GM12878 (cell line): Measurements from ENCODE around the gene SNRNP25. TPM values are rescaled to one million over a fixed set of nuclear protein-coding genes. Genes with fewer than 3 reads are reported as not detected.

Experiments used
- CBFB ChIP-seq: IDR thresholded peaks from 2 replicates; pipeline ENCODE4 v1.6.1; 2016; ENCODE audit warnings: antibody characterized with exemption, low read depth
- CHD2 ChIP-seq: IDR thresholded peaks from 2 replicates; pipeline ENCODE4 v1.6.1; 2011; ENCODE audit warnings: low read depth, low read length, improper control_type of control experiment, borderline replicate concordance
- EED ChIP-seq: sonication (generic); IDR thresholded peaks from 2 replicates; pipeline ENCODE4 v1.6.1; 2016; ENCODE audit warnings: antibody characterized with exemption, low read depth
- LARP7 ChIP-seq: fragments of 450-650 bp; IDR thresholded peaks from 2 replicates; pipeline ENCODE4 v1.6.1; 2017; ENCODE audit warnings: mild to moderate bottlenecking
- NFIC ChIP-seq: IDR thresholded peaks from 2 replicates; pipeline ENCODE4 v1.6.1; 2012; ENCODE audit warnings: low read depth, mild to moderate bottlenecking, inconsistent platforms, low read length, moderate library complexity
- NFXL1 ChIP-seq: fragments of 450-650 bp; IDR thresholded peaks from 2 replicates; pipeline ENCODE4 v1.6.1; 2017; ENCODE audit warnings: antibody characterized with exemption, mild to moderate bottlenecking, borderline replicate concordance
- POLR2A ChIP-seq: IDR thresholded peaks from 2 replicates; pipeline ENCODE4 v1.6.1; 2011; ENCODE audit warnings: low read depth, mild to moderate bottlenecking, low read length
- POU2F2 ChIP-seq: IDR thresholded peaks from 3 replicates; pipeline ENCODE4 v1.6.1; 2011; ENCODE audit warnings: low read depth, mild to moderate bottlenecking, low read length, borderline replicate concordance
- RAD21 ChIP-seq: IDR thresholded peaks from 2 replicates; pipeline ENCODE4 v1.6.1; 2011; ENCODE audit warnings: mild to moderate bottlenecking, low read depth, low read length, moderate library complexity; ENCODE audit not compliant: insufficient read depth
- RBBP5 ChIP-seq: fragments of 200-600 bp; sonication (generic); conservative IDR thresholded peaks from 2 replicates; pipeline ENCODE4 v1.6.1; 2016
- SMARCA5 ChIP-seq: fragments of 450-650 bp; IDR thresholded peaks from 2 replicates; pipeline ENCODE4 v1.6.1; 2017; ENCODE audit warnings: mild to moderate bottlenecking
- SMC3 ChIP-seq: IDR thresholded peaks from 2 replicates; pipeline ENCODE4 v1.6.1; 2011; ENCODE audit warnings: low read length, improper control_type of control experiment, borderline replicate concordance
- SREBF2 ChIP-seq: IDR thresholded peaks from 2 replicates; pipeline ENCODE4 v1.6.1; 2012; ENCODE audit warnings: mild to moderate bottlenecking, low read length
- SRF ChIP-seq, 2 experiments: IDR thresholded peaks; 2 replicates each; pipeline ENCODE4 v1.6.1; 2011; ENCODE audit warnings: low read depth in 2 of 2, low read length in 2 of 2, mild to moderate bottlenecking in 1 of 2, moderate library complexity in 1 of 2
- SUPT20H ChIP-seq: IDR thresholded peaks from 2 replicates; pipeline ENCODE4 v1.6.1; 2011; ENCODE audit warnings: low read depth, mild to moderate bottlenecking, low read length, moderate library complexity, borderline replicate concordance; ENCODE audit not compliant: control insufficient read depth
- TCF7 ChIP-seq: IDR thresholded peaks from 2 replicates; pipeline ENCODE4 v1.6.1; 2014; ENCODE audit warnings: antibody characterized with exemption, borderline replicate concordance
- YY1 ChIP-seq: IDR thresholded peaks from 2 replicates; pipeline ENCODE4 v1.6.1; 2011; ENCODE audit warnings: low read depth, mild to moderate bottlenecking, low read length
- ZNF207 ChIP-seq: fragments of 450-650 bp; IDR thresholded peaks from 2 replicates; pipeline ENCODE4 v1.6.1; 2014; ENCODE audit warnings: antibody characterized with exemption, mild to moderate bottlenecking, borderline replicate concordance
- polyA plus RNA-seq, 11 experiments: library from polyadenylated mRNA; depleted of rRNA in 4 of 11; unstranded in 6 of 11; stranded (reverse) in 5 of 11; fragments of >200 nt; fragmentation: Nextera tagmentation in 4 of 11; fragmentation: Illumina TruSeq in 1 of 11; extraction: Ambion mirVana in 4 of 11; extraction: Trizol in 1 of 11; gene quantifications; 1 replicate in 1 of 11; 2 replicates in 10 of 11; pipeline versions ENCODE4 v1.2.1 to v1.2.3, GENCODE V29; 2011 to 2016; ENCODE audit warnings: inconsistent platforms in 2 of 11, missing spikeins in 2 of 11, low read depth in 1 of 11
- total RNA-seq, 4 experiments: library from RNA; depleted of rRNA in 3 of 4; stranded (reverse); fragments of >200 nt in 3 of 4; fragmentation: Illumina TruSeq in 1 of 4; extraction: Trizol in 1 of 4; gene quantifications; 2 replicates each; pipeline versions ENCODE4 v1.2.1 to v1.2.3, GENCODE V29; 2013 to 2021
- TF ChIP-seq, protein P1 (sequence below): fragments of 450-650 bp; IDR thresholded peaks from 2 replicates; pipeline ENCODE4 v1.6.1; 2016; ENCODE audit warnings: mild to moderate bottlenecking
- TF ChIP-seq, protein P2 (sequence below): IDR thresholded peaks from 2 replicates; pipeline ENCODE4 v1.6.1; 2011; ENCODE audit warnings: mild to moderate bottlenecking, low read depth, low read length, moderate library complexity; ENCODE audit not compliant: insufficient replicate concordance
- TF ChIP-seq, protein P3 (sequence below): IDR thresholded peaks from 2 replicates; pipeline ENCODE4 v1.6.1; 2011; ENCODE audit warnings: borderline replicate concordance, low read depth, mild to moderate bottlenecking, moderate library complexity, mixed read lengths, low read length; ENCODE audit not compliant: insufficient read depth; ENCODE audit errors: extremely low read length
- TF ChIP-seq, protein P4 (sequence below): fragments of 450-650 bp; IDR thresholded peaks from 2 replicates; pipeline ENCODE4 v1.6.1; 2017; ENCODE audit warnings: mild to moderate bottlenecking
- TF ChIP-seq, protein P5 (sequence below): fragments of 450-650 bp; formaldehyde crosslinking; IDR thresholded peaks from 2 replicates; pipeline ENCODE4 v1.5.0; 2022; ENCODE audit warnings: mild to moderate bottlenecking, missing genetic modification characterization

Gene SNRNP25
- total and polyA plus RNA-seq, 10 of the 15 experiments (the other 5 are each of a cell fraction or from before 2014, with no cell fraction given) = 40.9 to 138 (median 67.2) TPM

DNA sequence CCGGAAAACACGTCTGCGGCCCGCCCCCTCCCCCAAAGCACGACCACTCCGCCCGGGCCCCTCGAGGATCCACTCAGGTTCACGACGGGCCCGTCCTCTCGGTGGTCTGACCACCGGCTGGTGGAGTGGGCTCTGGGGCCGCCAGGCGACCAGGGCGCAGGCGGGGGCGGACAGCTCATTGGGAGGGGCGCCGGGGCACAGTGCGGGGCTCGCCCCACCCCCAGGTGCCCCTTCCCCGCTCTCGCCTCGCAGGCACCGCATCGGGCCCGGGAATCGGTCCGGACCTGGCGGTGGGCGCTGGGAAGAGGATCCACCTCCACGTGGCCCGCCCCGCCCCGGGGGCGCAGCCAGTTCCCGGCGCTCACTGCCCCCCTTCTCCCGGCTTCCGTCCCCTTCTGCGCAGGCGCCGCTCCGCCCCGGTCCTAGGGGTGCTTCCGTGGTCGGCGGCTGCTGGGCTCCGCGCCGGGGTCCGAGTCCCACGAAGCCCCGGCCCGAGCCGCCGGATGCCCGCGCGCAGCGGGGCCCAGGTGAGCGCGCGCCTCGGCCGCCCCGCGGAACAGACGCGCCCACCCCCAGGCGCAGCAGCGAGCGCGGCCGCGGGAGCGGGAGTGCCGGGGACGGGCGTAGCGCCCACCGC, 24.3 kb downstream of the SNRNP25 start, which contains the start of gene MPG (continued):
- TF ChIP-seq, protein P1, sequence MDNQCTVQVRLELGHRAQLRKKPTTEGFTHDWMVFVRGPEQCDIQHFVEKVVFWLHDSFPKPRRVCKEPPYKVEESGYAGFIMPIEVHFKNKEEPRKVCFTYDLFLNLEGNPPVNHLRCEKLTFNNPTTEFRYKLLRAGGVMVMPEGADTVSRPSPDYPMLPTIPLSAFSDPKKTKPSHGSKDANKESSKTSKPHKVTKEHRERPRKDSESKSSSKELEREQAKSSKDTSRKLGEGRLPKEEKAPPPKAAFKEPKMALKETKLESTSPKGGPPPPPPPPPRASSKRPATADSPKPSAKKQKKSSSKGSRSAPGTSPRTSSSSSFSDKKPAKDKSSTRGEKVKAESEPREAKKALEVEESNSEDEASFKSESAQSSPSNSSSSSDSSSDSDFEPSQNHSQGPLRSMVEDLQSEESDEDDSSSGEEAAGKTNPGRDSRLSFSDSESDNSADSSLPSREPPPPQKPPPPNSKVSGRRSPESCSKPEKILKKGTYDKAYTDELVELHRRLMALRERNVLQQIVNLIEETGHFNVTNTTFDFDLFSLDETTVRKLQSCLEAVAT = no peak
- TF ChIP-seq SMC3 (no peak), ZNF207 (no peak), LARP7 (peak; percentile 98), CBFB (no peak), SMARCA5 (peak; percentile 89), CHD2 (no peak), NFIC (no peak), YY1 (no peak), POLR2A (peak; percentile 79), RAD21 (no peak), EED (no peak), SRF (IDR thresholded peaks at IDR 0.05; ENCODE audit: low read depth in 2 of 2, low read length in 2 of 2) (no peak), NFXL1 (0 out of 2 replicates have a peak, but pooled peaks have one; percentile 57), SUPT20H (no peak), TCF7 (no peak), RBBP5 (no peak), SREBF2 (no peak), POU2F2 (no peak)
- TF ChIP-seq, protein P2, sequence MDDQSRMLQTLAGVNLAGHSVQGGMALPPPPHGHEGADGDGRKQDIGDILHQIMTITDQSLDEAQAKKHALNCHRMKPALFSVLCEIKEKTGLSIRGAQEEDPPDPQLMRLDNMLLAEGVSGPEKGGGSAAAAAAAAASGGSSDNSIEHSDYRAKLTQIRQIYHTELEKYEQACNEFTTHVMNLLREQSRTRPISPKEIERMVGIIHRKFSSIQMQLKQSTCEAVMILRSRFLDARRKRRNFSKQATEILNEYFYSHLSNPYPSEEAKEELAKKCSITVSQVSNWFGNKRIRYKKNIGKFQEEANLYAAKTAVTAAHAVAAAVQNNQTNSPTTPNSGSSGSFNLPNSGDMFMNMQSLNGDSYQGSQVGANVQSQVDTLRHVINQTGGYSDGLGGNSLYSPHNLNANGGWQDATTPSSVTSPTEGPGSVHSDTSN = no peak
- TF ChIP-seq, protein P3, sequence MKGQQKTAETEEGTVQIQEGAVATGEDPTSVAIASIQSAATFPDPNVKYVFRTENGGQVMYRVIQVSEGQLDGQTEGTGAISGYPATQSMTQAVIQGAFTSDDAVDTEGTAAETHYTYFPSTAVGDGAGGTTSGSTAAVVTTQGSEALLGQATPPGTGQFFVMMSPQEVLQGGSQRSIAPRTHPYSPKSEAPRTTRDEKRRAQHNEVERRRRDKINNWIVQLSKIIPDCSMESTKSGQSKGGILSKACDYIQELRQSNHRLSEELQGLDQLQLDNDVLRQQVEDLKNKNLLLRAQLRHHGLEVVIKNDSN = peak; percentile 58
- TF ChIP-seq, protein P4, sequence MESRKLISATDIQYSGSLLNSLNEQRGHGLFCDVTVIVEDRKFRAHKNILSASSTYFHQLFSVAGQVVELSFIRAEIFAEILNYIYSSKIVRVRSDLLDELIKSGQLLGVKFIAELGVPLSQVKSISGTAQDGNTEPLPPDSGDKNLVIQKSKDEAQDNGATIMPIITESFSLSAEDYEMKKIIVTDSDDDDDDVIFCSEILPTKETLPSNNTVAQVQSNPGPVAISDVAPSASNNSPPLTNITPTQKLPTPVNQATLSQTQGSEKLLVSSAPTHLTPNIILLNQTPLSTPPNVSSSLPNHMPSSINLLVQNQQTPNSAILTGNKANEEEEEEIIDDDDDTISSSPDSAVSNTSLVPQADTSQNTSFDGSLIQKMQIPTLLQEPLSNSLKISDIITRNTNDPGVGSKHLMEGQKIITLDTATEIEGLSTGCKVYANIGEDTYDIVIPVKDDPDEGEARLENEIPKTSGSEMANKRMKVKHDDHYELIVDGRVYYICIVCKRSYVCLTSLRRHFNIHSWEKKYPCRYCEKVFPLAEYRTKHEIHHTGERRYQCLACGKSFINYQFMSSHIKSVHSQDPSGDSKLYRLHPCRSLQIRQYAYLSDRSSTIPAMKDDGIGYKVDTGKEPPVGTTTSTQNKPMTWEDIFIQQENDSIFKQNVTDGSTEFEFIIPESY = no peak
- TF ChIP-seq, protein P5, sequence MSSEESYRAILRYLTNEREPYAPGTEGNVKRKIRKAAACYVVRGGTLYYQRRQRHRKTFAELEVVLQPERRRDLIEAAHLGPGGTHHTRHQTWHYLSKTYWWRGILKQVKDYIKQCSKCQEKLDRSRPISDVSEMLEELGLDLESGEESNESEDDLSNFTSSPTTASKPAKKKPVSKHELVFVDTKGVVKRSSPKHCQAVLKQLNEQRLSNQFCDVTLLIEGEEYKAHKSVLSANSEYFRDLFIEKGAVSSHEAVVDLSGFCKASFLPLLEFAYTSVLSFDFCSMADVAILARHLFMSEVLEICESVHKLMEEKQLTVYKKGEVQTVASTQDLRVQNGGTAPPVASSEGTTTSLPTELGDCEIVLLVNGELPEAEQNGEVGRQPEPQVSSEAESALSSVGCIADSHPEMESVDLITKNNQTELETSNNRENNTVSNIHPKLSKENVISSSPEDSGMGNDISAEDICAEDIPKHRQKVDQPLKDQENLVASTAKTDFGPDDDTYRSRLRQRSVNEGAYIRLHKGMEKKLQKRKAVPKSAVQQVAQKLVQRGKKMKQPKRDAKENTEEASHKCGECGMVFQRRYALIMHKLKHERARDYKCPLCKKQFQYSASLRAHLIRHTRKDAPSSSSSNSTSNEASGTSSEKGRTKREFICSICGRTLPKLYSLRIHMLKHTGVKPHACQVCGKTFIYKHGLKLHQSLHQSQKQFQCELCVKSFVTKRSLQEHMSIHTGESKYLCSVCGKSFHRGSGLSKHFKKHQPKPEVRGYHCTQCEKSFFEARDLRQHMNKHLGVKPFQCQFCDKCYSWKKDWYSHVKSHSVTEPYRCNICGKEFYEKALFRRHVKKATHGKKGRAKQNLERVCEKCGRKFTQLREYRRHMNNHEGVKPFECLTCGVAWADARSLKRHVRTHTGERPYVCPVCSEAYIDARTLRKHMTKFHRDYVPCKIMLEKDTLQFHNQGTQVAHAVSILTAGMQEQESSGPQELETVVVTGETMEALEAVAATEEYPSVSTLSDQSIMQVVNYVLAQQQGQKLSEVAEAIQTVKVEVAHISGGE (CRISPR knock-in tag) = no peak
